Brain microvascular endothelial cell (primary cell): ENCODE measurements around the gene CACNG4.

ENCODE experiments used
- DNase-seq: peaks from one replicate; pipeline ENCODE4 v3.0.0-alpha.2; 2020
- H3K27ac ChIP-seq: fragments of 250-450 bp; sonication (Bioruptor Pico); 2 replicates; pipeline ENCODE4 v1.5.1; 2020; ENCODE audit warnings: mild to moderate bottlenecking, moderate library complexity
- H3K27me3 ChIP-seq: fragments of 250-450 bp; sonication (Bioruptor Pico); replicated peaks from 2 replicates; pipeline ENCODE4 v1.5.1; 2020; ENCODE audit warnings: mild to moderate bottlenecking
- H3K36me3 ChIP-seq: fragments of 250-450 bp; sonication (Bioruptor Pico); replicated peaks from 2 replicates; pipeline ENCODE4 v1.5.1; 2020; ENCODE audit warnings: mild to moderate bottlenecking
- H3K4me3 ChIP-seq: 2 replicates; pipeline ENCODE4 v1.5.1; 2011; ENCODE audit warnings: low read depth, mild to moderate bottlenecking, control low read depth, low read length, moderate library complexity
- CTCF ChIP-seq: IDR thresholded peaks from 2 replicates; pipeline ENCODE4 v1.5.1; 2011; ENCODE audit warnings: low read depth, mild to moderate bottlenecking, moderate library complexity, low read length, control low read depth, inconsistent platforms; ENCODE audit errors: missing control alignments
- in situ Hi-C: cut with HindIII; loops from 2 replicates; pipeline ENCODE4 v1.10.0; 2017; ENCODE audit warnings: low sequenced_read_pairs, low pct_ligation_motif_present

Gene CACNG4

GRCh38 chr17:67011527-67012175 is 47.1 kb downstream of the CACNG4 start:
- no peak overlapping the region for H3K4me3 ChIP-seq
- H3K36me3 ChIP-seq = no peaks in the 10 kb centered on the region
- DNase-seq = no peak
- TF ChIP-seq CTCF = no peak
- in situ Hi-C loops = no loop called here
- H3K27me3 ChIP-seq = no peaks in the 10 kb centered on the region
- H3K27ac ChIP-seq = no peak overlapping the region

- H3K4me3 ChIP-seq = no peak overlapping the region
- TF ChIP-seq CTCF = no peak
- DNase-seq = no peak
- no peaks in the 10 kb centered on the region for H3K27me3 ChIP-seq
- H3K36me3 ChIP-seq = no peaks in the 10 kb centered on the region
- H3K27ac ChIP-seq = no peak overlapping the region
- in situ Hi-C loops = no loop called here
Measured at GRCh38 chr17:67013891-67014290, 49.4 kb downstream of the CACNG4 start.

- H3K27me3 ChIP-seq = no peaks in the 10 kb centered on the region
- H3K27ac ChIP-seq = no peak overlapping the region
- no peak overlapping the region for H3K4me3 ChIP-seq
- H3K36me3 ChIP-seq = no peaks in the 10 kb centered on the region
- TF ChIP-seq CTCF = no peak
- no peak for DNase-seq
- in situ Hi-C loops = no loop called here
Measured at GRCh38 chr17:67015001-67015400, 50.5 kb downstream of the CACNG4 start.

- H3K36me3 ChIP-seq = no peaks in the 10 kb centered on the region
- H3K27ac ChIP-seq = no peak overlapping the region
- DNase-seq = no peak
- H3K4me3 ChIP-seq = no peak overlapping the region
- in situ Hi-C loops = no loop called here
- no peak for TF ChIP-seq CTCF
- H3K27me3 ChIP-seq = no peaks in the 10 kb centered on the region
Measured at GRCh38 chr17:67016039-67016762, 51.7 kb downstream of the CACNG4 start.

GRCh38 chr17:67017910-67018309 is 53.4 kb downstream of the CACNG4 start:
- Histone ChIP-seq H3K36me3 (no peaks in the 10 kb centered on the region), H3K4me3 (no peak overlapping the region), H3K27ac (no peak overlapping the region), H3K27me3 (no peaks in the 10 kb centered on the region)
- DNase-seq = no peak
- no peak for TF ChIP-seq CTCF
- in situ Hi-C loops = no loop called here
